Caco-2 (cell line): ENCODE results near the gene DAGLB. TPM values are rescaled to one million over a fixed set of nuclear protein-coding genes. Genes with fewer than 3 reads are reported as not detected.

ENCODE experiments used
- Bru-seq: library from RNA; stranded (reverse); fragments of 400-500 nt; gene quantifications from one replicate; lab custom pipeline; 2021; lab: Mats Ljungman, UMichigan
- BruChase-seq, 2 experiments: library from RNA; stranded (reverse); fragments of 400-500 nt; gene quantifications; one replicate each; lab custom pipeline; 2021; lab: Mats Ljungman, UMichigan
- BruUV-seq: library from RNA; stranded (reverse); fragments of 400-500 nt; replicated peaks from 2 replicates; lab custom pipeline; 2021; lab: Mats Ljungman, UMichigan
- CTCF ChIA-PET: fragments of 300-600 bp; sonication (Branson Sonifier 250); formaldehyde crosslinking; loops from one replicate; lab custom pipeline; 2022; ENCODE audit warnings: antibody characterized with exemption; lab: Charles Lee
- POLR2A ChIA-PET: fragments of 300-600 bp; sonication (Branson Sonifier 250); formaldehyde crosslinking; loops from one replicate; lab custom pipeline; 2022; ENCODE audit warnings: antibody characterized with exemption; lab: Charles Lee
- DNase-seq, 2 experiments: peaks; one replicate each; pipeline versions ENCODE4 v3.0.0 to v3.0.0-alpha.2; 2020 to 2022
- H3K27me3 ChIP-seq: replicated peaks from 2 replicates; pipeline ENCODE4 v1.6.0; 2011; ENCODE audit warnings: low read length; ENCODE audit not compliant: control insufficient read depth, insufficient read depth
- H3K36me3 ChIP-seq: 2 replicates; pipeline ENCODE4 v1.5.1; 2011; ENCODE audit warnings: low read length; ENCODE audit not compliant: control insufficient read depth, insufficient read depth
- H3K4me1 ChIP-seq: fragments of 250-450 bp; sonication (Bioruptor Pico); 2 replicates; pipeline ENCODE4 v1.5.1; 2020; ENCODE audit warnings: mild to moderate bottlenecking
- H3K4me3 ChIP-seq: 2 replicates; pipeline ENCODE4 v1.5.1; 2011; ENCODE audit warnings: low read depth, mild to moderate bottlenecking, control low read depth, low read length
- H3K9me3 ChIP-seq: fragments of 250-450 bp; sonication (Bioruptor Pico); 2 replicates; pipeline ENCODE4 v1.5.1; 2020; ENCODE audit warnings: mild to moderate bottlenecking, moderate library complexity
- H3K27ac Mint-ChIP-seq: one replicate; pipeline ENCODE4 v1.8.0; 2022; ENCODE audit warnings: mixed read lengths; ENCODE audit not compliant: unreplicated experiment
- H3K27me3 Mint-ChIP-seq: one replicate; pipeline ENCODE4 v1.8.0; 2022; ENCODE audit warnings: mixed read lengths; ENCODE audit not compliant: insufficient read depth, unreplicated experiment
- H3K36me3 Mint-ChIP-seq: one replicate; pipeline ENCODE4 v1.8.0; 2022; ENCODE audit warnings: mild to moderate bottlenecking, mixed read lengths; ENCODE audit not compliant: insufficient read depth, unreplicated experiment
- H3K4me1 Mint-ChIP-seq: one replicate; pipeline ENCODE4 v1.8.0; 2022; ENCODE audit warnings: low read depth, mixed read lengths; ENCODE audit not compliant: unreplicated experiment
- H3K4me3 Mint-ChIP-seq: one replicate; pipeline ENCODE4 v1.8.0; 2022; ENCODE audit warnings: mild to moderate bottlenecking, moderate library complexity, mixed read lengths; ENCODE audit not compliant: unreplicated experiment
- H3K9me3 Mint-ChIP-seq: one replicate; pipeline ENCODE4 v1.8.0; 2022; ENCODE audit warnings: mixed read lengths; ENCODE audit not compliant: unreplicated experiment
- CTCF ChIP-seq, 2 experiments: fragments of 200-600 bp in 1 of 2; IDR thresholded peaks; 1 replicate in 1 of 2; 2 replicates in 1 of 2; pipeline versions ENCODE4 v1.5.1 to v1.8.0; 2011 to 2022; ENCODE audit warnings: antibody characterized with exemption in 1 of 2, control low read depth in 1 of 2, inconsistent platforms in 1 of 2, low read depth in 1 of 2, low read length in 1 of 2, mild to moderate bottlenecking in 1 of 2, moderate library complexity in 1 of 2; ENCODE audit not compliant: insufficient read depth in 1 of 2, severe bottlenecking in 1 of 2, unreplicated experiment in 1 of 2
- intact Hi-C: fragments of 100-400 bp; cut with micrococcal nuclease; formaldehyde crosslinking; loops from one replicate; pipeline ENCODE4 v1.10.0; 2022; ENCODE audit not compliant: unreplicated experiment
- long read RNA-seq: library from polyadenylated mRNA; stranded (forward); transcript quantifications from one replicate; pipeline ENCODE4 v2.0.0, GENCODE V29; 2022
- total RNA-seq: library from RNA; stranded (reverse); gene quantifications from 2 replicates; pipeline ENCODE4 v1.2.3, GENCODE V29; 2022

The DAGLB gene, protein sequence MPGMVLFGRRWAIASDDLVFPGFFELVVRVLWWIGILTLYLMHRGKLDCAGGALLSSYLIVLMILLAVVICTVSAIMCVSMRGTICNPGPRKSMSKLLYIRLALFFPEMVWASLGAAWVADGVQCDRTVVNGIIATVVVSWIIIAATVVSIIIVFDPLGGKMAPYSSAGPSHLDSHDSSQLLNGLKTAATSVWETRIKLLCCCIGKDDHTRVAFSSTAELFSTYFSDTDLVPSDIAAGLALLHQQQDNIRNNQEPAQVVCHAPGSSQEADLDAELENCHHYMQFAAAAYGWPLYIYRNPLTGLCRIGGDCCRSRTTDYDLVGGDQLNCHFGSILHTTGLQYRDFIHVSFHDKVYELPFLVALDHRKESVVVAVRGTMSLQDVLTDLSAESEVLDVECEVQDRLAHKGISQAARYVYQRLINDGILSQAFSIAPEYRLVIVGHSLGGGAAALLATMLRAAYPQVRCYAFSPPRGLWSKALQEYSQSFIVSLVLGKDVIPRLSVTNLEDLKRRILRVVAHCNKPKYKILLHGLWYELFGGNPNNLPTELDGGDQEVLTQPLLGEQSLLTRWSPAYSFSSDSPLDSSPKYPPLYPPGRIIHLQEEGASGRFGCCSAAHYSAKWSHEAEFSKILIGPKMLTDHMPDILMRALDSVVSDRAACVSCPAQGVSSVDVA
- total RNA-seq = 25.8 and 32.6 TPM in 2 replicates
- Bru-seq, nascent RNA = percentile 62 among the genes with signal in this experiment
- BruChase-seq, experiment 1, labeled RNA remaining after a 2-hour chase = percentile 66 among the genes with signal in this experiment
- BruChase-seq, experiment 2, labeled RNA remaining after a 6-hour chase = percentile 65 among the genes with signal in this experiment
- long read RNA-seq, transcript DAGLB-201 (15 exons, 2,897 nt) = major isoform, 17 of 26 reads
- long read RNA-seq, partial matches to known transcripts = 4 of 26 reads
- long read RNA-seq, other reads (novel, unspliced or antisense) = 5 of 26 reads

DNA sequence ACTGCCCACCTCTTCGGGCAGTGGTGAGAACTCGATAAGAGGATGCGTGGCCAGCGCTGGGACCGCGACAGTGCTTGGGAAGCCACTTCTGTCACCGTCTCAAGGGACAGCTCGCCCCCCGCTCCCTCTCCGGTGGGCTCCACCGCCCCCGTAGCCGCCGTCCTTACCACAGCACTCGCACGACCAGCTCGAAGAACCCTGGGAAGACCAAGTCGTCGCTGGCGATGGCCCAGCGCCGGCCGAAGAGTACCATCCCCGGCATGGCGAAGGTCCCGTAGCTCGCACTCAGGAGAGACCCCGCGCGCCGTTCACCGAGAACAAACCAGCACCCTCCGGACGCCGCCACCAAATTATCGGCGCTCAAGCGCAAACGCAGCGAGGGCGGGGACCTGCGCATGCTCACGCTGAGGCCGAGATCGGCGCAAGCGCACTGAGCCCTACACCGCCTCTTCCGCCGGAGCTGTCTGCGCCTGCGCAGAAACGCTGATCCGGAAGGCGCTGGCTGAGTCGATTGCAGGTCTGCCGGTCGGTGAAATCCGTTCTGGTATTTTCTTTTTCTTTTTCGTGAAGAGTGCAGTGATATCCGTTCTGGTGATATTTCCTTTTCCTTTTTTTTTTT lies at the start of gene DAGLB:
Gene DAGLB, minus strand, starts transcription at position 374 of the 619 bp plus-strand sequence. Its CDS starts 112 bp downstream, at position 262.
- peak; percentile 93 to 96 for DNase-seq
- H3K36me3 Mint-ChIP-seq = peaks cover 43% of the 10 kb centered on the region
- no TSS peak for BruUV-seq

DNA sequence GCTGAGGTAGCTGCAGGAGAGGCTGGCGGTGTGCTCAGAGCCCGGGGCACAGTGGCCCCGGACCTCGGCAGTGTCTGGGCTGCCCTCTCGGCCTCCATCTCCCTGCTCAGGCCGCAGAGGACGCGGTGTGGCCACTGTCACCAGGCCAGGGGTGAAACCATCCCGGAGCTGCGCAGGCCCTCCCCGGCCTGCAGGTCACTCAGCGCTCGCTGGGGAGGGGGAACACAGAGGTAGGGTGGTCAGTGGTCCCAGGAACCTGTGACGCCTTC lies 49.8 kb upstream of the DAGLB start:
- H3K9me3 Mint-ChIP-seq = no peaks in the 10 kb centered on the region
- H3K27me3 Mint-ChIP-seq = no peaks in the 10 kb centered on the region
- ChIA-PET POLR2A (no interaction called here), CTCF (no interaction called here)
- Histone ChIP-seq H3K9me3 (no peaks in the 10 kb centered on the region), H3K27me3 (no peaks in the 10 kb centered on the region), H3K36me3 (no peaks in the 10 kb centered on the region; the same call in 1 of the 2 replicates), H3K4me1 (no peaks in the 10 kb centered on the region), H3K4me3 (no peak overlapping the region)
- no peak overlapping the region for H3K27ac Mint-ChIP-seq
- DNase-seq = no peak
- intact Hi-C loops = no loop called here
- no peaks in the 10 kb centered on the region for H3K4me1 Mint-ChIP-seq
- TF ChIP-seq CTCF (IDR thresholded peaks at IDR 0.05; ENCODE audit: insufficient read depth in 1 of 2, low read depth in 1 of 2, low read length in 1 of 2, severe bottlenecking in 1 of 2, unreplicated experiment in 1 of 2) = no peak
- no peak overlapping the region for H3K4me3 Mint-ChIP-seq
- no TSS peak for BruUV-seq
- H3K36me3 Mint-ChIP-seq = no peaks in the 10 kb centered on the region

More for the DNA sequence above, at the start of gene DAGLB:
- TF ChIP-seq CTCF (IDR thresholded peaks at IDR 0.05; ENCODE audit: insufficient read depth in 1 of 2, low read depth in 1 of 2, low read length in 1 of 2, severe bottlenecking in 1 of 2, unreplicated experiment in 1 of 2) = no peak
- H3K4me3 ChIP-seq = peak within 1 kb of the TSS; percentile 97
- H3K9me3 ChIP-seq = no peaks in the 10 kb centered on the region
- ChIA-PET POLR2A (interaction anchor here (0.7 kb wide), 2 partner anchors 40 to 589 kb away, joined by 3 to 10 read pairs; no protein-coding TSS in a partner anchor), CTCF (interaction anchor here (0.6 kb wide), 1 partner anchor 26 kb away, joined by 3 read pairs; no protein-coding TSS in a partner anchor)
- H3K27ac Mint-ChIP-seq = peak within 1 kb of the TSS; percentile 95
- H3K4me1 Mint-ChIP-seq = peaks cover 16% of the 10 kb centered on the region
- 0 out of 2 replicates have a peak, but pooled peaks cover 3% of the 10 kb centered on the region for H3K36me3 ChIP-seq
- H3K27me3 ChIP-seq = no peaks in the 10 kb centered on the region
- peak within 1 kb of the TSS; percentile 86 for H3K4me3 Mint-ChIP-seq
- H3K4me1 ChIP-seq = no peaks in the 10 kb centered on the region
- intact Hi-C loops = no loop called here
- H3K27me3 Mint-ChIP-seq = no peaks in the 10 kb centered on the region
- no peaks in the 10 kb centered on the region for H3K9me3 Mint-ChIP-seq
